NCI-H1105 treated with DMSO at 0.1 percent for 48 hours (cell line): ENCODE results near the gene GPLD1.

Experiments
- DNase-seq: peaks from one replicate; lab custom pipeline; 2025; lab: John Stamatoyannopoulos, UW

The GPLD1 gene

GRCh38 chr6:24381476-24382219 is 107.7 kb downstream of the GPLD1 start:
- no peak for DNase-seq

DNA sequence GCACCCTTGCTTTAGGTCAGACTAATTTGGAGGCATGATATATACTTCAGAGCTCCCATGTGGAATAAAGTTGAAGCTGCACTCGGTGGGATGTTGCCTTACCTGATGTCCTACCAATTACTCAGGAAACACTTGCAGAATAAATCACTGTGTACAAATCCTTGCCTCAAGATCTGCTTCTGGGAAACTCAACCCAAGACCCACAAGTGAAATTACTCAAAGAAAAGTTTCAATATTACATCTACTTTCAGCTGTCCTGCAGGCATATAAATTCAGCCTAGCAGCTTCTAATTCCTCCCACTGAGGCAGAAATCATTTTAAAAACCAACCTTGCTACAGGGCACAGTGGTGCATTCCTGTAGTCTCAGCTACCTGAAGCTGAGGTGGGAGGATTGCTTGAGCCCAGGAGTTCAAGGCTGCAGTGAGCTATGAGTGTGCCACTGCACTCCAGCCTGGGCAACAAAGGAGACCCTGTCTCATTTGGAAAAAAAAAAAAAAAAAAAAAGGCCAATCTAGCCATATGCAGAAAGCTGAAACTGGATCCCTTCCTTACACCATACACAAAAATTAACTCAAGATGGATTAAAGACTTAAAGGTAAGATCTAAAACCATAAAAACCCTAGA is 110.8 kb downstream of the GPLD1 start:
- no peak for DNase-seq
